Midbrain (tissue), 1 donor: Measurements from ENCODE around the gene FAM227A.
"Not testable (repeated sequence)": the region's sequence is repeated elsewhere in the genome, so short reads cannot be mapped to it uniquely, and the experiment has no call there.

Experiments
- DNase-seq: peaks from one replicate; lab custom pipeline; 2025; lab: John Stamatoyannopoulos, UW

FAM227A gene

DNA sequence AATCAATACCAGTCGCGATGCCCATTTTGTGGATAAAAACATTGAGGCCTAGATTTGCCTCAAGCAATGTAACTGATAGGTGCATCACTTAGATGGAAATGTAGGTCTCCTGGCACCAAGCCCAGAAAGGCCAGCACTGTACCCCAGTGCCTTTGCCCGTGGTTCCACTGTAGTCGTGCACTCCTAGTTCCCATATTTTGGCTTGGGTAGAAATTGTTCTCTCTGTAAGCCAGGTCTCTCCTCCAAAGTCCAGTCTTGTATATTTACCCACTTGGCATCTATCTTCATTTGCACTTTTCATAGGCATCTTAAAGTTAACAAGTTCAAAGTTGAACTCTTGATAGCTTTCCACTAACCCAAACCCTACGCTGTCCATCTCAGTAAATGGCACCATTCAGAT is 44.6 kb downstream of the FAM227A start:
- DNase-seq = no peak

DNA sequence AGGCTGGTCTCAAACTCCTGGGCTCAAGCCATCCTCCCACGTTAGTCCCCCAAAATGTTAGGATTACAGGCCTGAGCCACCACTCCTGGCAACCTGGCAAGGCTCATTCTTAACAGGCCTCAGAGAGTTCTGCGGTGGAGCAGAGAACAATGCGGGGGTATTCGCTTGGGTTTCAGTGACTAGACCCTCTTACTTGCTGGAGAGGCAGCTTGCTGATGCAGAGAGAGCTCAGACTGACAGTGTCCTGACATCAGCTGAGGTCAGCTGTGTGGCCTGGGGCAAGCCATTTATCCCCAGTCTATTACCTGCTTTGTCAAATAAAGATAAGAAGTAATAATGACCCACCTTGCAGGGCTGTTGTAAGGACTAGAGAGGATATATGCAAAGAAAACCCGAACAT is 46.0 kb downstream of the FAM227A start:
- DNase-seq = no peak

DNA sequence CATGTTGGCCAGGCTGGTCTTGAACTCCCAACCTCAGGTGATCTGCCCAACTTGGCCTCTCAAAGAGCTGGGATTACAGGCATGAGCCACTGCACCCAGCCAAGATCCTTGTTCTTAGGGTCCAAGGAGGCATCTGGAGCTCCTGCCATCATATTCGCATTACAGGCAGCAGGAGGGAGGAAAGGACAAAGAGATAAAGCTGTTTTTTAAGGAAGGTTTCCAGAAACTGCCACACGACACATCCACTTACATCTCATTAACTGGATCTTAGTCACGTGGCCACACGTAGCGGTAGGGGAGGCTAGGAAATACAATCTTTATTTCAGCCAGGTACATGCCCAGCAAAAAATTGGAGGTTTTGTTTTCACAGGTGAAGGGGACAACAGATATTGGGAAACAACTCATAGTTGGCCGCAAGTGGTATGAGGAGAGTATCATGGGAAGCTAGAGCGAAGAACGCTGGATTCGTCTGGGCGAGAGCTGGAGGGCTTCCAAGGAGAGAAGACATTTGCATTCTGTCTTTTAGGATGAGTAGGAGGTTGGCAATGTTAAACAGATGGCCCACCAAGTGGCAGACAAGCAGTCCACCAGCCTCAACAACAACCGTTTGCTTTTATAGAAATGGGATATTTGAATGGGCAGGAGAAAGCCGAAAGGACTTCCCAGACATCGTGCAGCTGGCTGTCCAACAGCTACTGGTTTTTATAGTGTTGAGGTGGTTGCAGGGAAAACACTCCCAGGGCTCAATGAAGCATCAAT is 47.0 kb downstream of the FAM227A start:
- DNase-seq = no peak

DNA sequence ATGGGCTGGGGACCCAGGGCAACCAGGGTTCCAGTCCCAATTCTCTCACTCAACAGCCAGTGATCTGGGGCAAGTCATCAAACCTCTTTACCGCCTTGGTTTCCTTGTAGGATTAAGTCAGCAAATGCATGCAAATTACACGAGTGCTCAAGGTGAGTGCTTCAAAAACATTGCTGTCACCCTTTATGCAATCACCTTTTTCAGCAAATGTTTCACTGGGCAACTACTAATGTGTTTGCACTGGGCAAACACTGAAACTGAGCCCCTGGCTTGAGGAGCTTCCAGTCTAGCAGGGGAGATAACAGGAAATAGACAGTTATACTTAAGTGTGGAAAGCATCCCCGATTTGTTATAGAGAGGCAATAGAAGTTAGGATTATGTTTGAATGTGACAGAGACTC is 48.5 kb downstream of the FAM227A start:
- DNase-seq = no peak

DNA sequence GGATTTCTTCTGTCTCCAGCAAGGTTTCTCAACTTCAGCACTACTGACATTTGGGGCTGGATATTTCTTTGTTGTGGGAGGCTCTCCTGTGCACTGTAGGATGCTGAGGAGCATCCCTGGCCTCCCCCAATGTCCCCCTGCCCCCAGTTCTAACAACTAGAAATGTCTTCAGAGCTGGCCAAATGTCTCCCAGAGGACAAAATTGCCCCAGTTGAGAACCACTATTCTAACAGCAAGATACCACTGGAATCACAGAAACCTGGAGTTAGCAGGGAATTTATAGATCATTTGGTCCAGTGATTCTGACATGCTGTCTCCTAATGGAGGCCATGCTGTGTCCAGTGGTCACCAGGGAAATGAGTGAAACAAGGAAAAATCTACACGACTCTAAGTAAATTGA is 54.0 kb downstream of the FAM227A start:
- no peak for DNase-seq

DNA sequence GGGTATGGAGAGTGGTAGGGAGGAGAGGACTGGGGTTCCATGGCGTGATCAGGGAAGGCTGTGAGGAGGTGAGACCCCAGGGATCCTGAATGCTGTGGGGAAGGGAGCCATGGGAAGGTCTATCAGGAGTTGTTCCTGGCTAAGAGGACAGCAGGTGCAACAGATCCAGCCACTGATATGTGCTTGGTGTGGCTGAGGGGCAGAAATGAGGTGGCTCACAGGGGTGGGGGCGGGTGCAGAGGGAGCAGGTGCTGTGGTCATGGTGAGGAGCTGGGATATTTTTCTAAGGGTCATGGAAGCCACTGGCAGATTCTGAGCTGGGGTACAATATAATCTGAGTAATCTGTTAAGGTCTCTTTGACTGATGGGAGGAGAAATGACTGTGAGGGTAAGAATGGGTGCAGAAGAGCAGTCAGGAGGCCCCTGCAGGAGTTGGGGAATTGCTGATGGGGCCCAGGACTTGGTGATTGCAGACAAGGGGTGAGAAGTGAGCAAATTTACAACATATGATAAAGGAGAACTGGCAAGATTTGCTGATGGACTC is 54.9 kb downstream of the FAM227A start:
- DNase-seq = no peak

DNA sequence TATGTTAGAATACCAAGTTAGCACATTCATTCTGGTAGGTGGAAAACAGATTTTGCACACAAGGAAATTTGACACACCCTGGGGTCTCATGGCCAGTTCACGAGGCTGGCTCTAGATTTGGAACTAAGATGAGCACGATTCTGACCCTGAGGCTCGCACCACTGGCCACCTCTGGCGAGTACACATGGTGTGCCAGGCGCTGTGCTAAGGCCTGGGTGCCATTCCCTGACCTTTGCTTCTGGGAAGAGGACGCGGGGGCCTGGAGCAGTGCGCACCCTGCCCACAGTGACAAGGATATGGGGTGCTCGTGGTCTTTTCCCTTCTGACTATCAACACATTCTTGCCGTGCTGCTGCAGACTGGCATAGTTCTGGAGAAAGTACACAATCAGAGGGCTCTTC is 56.7 kb downstream of the FAM227A start:
- no peak for DNase-seq

DNA sequence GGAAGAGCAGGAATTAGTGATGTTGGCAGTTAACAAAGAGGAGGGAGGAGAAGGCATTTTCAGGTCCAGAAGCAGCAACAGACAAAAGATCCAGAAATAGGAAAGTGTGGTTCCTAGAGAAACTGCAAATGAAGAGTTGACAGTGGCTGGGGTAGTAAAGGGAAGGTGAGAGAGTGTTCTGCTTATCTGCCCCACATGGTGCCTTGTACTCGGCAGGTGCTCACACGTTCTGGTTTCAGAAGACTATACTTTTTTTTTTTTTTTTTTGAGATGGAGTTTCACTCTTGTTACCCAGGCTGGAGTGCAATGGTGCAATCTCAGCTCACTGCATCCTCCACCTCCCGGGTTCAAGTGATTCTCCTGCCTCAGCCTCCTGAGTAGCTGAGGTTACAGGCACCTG is 73.3 kb downstream of the FAM227A start:
- not testable (repeated sequence) for DNase-seq

DNA sequence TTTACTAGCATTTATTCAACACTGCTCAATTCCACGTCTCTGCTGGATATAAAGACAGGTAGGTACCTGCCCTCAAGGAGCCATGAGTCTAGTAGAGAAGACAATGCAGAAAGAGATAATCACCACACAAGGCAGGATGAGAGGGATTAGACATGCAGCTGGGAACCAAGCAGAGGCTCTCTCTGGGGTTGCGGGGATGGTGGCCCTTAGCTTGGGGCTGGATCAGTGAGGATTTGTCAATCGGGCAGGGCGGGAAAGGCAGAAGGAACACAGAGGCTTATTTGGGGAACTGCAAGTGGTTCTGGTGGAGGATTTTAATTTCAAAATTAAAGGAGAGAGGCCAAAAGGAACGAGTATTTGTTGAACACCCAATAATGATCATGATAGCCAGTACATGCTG is 77.7 kb downstream of the FAM227A start:
- no peak for DNase-seq

DNA sequence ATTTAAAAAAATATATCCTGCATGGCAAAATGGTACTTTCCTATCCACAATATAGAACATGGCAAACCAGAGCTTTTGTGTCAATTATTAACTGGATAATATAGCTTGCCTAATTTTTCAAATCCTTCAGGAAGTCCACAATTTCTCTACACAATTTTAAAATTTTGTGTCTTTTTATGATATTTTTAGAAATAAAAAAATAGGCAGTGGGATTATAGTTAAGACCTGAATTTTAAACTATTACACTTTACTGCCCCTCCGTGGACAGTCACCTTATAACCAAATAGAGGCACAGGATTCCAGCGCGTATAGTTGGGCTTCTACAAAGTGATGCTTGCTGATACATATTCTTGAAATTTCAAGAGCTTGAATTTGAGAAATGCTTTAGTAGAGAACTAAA is 84.1 kb downstream of the FAM227A start:
- peak; percentile 61 for DNase-seq

DNA sequence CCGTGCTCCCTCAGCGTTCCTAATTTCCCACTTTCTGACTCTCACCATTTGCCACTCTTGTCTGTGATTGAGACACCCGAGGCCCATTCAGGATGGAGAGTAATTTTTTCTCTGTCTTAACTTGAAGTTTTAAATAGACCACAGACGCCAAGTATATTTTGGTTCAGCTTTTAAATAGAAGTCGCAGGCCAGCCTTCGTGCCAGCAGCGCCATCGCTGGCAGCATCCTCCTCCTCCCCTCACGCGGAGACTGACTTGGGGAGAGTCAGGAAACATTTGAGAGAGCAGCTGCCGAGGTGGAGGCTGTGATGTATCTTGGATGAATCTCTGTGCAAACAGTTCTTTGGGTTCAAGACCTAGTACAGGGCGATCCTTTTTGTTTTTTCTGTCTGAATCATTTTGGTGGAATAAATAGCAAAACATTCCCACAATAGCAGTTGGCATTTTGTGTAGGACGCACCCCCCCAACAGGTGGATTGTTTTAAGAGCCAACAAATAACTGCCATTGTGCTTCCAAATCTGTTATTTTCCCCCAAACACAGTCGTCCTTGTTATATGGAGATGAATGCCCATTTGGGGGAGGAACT is 85.3 kb downstream of the FAM227A start:
- DNase-seq = peak; percentile 69

DNA sequence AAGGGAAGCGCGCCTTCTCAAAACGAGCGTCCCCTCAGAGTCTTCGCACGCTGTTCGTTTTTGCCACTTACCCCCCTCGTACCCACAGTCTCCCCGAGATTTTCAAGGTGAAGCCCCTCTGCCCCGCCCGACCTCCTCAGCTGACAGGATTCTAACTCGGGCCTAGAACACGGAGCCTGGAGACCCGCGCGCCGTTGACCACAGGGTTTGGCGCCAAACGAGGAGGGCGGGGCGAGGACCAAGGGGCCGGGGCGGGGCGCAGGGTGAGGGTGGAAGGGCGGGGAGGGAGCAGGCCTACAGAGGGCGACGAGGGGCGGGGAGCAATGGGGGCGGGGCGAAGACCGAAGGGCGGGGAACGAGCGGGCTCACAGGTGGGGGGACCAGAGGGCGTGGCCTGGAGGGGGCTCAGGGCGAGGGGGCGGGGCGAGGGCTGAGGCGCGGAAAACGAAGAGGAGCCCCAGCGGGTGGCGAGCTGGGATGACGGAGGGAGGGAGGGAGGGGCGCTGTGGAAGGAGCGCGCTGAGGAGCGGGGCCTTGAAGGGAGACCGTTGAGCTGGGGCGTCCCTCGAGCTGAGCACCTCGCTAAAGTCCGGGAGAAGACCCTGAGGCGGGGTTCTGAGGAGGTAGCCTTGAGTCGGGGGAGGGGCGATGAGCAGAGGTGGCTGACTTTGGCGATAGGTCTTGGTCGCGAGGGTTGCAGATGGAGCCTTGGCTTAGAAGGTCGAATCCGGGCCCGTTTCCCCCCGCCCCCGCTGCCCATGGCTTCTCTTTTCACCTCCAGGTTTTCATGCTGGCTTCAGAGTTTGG is 86.0 kb downstream of the FAM227A start, which contains the start of gene DMC1:
Gene DMC1, minus strand, starts transcription at position 212 of the 807 bp plus-strand sequence. CDS start 1,927 bp downstream, outside the sequence.
- DNase-seq = peak; percentile 83

DNA sequence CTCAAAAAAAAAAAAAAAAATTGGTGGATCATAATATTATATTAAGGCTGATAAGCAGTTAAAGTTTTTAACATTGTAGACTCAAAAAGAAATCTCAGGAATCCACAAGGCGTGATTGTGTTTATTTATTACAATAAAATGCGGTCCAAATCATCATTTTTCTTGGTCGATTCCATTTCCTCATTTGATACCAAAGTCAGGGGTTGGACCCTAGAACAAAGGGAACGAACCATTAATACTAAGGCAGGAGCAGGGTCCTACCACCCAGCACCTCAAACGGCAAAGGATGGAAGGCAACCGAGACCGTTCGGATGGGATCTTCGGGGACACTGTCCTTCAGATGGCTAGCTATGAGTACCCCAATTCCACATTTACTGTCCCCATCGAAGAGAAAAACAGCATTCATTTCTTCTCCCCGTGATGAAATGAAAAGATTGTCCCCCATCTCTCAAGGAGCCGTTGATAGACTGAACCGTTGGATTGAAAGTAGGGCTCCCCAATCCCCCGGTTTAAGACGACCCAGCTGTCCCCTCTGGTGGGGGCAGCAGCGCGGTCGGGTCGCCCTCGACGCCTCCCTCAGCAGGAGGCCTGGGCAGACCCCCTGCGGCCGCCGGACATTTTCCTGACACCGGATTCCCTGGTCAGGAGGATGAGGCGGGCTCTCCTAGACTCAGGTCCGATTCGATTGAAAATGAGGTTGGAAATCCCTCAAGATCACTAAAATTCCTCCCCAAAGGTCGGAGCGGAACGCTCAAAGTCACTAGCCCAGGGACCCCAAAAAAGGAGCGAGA is 86.8 kb downstream of the FAM227A start:
- no peak for DNase-seq

DNA sequence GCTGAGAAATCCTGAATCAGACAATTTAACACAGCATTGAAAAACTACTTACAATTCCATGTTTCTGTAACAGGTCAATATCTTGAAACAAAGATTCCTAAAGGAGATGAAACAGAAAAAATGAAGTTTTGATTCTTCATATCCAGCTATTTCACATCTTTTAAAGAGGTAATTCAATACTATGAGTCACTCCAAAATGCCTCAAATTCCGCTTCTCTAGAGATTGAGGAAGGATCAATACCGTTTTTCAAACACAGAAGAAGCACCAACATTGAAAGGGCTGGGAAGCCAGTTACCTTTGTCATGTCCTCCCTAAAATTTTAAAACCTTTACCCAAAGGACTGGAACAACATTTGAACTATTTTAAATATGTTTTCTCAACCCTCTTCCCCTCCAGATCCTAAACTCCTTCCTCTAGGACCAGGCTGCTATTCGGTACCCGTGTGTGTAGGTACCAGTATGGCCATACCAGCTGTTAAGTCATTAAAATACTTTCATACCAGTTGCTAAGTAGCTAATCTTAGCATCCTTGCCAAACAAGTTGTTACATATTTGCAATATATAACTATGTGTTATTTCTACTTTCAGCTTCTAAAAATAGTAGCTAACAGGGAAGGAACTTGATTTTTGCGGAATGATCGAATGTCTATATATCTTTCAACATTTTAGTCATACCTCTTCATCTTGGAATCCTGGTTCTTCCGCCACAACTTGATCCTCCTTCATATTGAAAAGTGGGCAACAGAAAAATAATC is 88.5 kb downstream of the FAM227A start:
- DNase-seq = no peak

DNA sequence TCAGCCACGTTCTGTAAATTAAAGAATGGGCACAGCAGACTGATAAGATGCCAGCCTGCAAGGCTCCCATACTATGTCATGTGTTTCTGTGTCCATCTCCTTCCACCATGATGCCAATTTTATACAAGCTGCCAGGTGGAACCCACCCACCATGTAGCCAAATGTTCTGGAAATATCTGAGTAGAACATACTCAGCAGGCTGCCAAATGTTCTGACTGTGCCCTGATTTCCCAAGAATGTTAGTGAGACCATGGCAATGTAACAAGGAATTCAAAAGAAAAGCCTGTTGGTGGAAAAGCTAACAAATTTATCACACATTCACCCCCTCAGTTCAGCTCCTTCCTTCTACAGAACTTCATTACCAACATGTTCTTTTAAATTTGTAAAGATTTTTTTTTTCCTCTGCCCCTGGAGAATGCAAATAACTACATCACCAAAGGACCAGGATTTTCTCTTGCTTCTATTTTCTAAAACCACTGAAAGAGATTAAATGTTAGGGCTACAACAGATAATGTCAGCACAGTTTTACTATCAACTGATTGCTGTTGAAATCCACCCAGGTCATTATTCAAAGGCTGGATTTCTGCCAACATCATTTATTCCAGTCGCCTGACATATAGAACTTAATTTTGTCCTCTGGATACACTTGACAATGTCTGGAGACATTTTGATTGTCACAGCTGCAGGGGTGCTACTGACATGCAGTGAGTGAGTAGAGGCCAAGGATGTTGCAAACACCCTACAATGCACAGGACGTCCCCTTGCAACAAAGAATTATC is 89.3 kb downstream of the FAM227A start:
- DNase-seq = no peak

DNA sequence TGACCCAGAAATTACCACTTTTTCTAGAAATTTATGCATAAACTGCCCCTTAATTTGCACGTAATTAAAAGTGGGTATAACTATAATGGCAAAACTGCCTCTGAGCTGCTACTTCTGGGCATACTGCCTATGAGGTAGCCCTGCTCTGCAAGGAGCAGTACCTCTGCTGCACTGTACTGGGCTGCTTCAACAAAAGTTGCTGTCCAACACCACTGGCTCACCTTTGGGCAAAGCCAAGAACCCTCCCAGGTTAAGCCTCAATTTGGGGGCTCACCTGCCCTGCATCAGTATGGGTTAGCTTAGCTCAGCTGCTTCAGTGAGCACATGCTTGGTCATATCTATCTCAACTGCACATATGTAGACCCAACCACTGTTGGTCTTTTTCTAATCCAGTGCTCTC is 90.8 kb downstream of the FAM227A start:
- no peak for DNase-seq

DNA sequence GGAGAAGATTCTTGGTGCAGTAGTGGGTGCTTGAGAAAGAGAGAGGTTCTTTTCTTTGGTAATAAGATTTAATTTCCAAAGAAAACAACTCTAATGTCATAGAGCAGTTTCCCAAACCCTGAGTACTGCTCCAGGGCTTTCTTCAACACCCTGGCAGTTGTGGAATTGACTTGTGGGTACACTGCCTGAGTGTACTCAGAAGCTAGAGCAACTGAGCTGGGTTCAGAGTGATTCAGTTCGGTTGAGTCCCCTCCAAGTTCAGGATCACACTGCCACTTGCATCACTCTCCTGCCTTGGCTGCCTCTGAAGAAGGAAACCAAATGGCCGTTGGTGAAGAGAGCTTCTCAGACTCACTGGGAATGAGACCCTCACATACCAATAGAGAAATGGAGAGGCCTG is 91.5 kb downstream of the FAM227A start:
- no peak for DNase-seq

DNA sequence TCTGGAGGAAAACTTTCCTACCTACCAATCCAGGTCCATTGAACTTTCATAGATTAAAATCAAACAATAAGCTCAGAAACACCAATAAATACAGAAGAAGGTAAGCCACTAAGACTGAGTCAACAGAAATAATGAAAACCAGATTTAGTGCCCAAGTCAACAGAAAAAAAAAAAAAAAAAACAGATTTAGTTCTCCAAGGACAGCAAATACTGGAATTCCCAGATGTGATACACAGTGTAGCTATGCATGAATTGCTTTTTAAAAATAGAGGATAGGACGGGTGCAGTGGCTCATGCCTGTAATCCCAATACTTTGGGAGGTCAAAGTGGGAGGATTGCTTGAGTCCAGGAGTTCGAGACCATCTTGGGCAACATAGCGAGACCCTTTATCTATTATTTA is 101.9 kb downstream of the FAM227A start:
- DNase-seq = no peak

DNA sequence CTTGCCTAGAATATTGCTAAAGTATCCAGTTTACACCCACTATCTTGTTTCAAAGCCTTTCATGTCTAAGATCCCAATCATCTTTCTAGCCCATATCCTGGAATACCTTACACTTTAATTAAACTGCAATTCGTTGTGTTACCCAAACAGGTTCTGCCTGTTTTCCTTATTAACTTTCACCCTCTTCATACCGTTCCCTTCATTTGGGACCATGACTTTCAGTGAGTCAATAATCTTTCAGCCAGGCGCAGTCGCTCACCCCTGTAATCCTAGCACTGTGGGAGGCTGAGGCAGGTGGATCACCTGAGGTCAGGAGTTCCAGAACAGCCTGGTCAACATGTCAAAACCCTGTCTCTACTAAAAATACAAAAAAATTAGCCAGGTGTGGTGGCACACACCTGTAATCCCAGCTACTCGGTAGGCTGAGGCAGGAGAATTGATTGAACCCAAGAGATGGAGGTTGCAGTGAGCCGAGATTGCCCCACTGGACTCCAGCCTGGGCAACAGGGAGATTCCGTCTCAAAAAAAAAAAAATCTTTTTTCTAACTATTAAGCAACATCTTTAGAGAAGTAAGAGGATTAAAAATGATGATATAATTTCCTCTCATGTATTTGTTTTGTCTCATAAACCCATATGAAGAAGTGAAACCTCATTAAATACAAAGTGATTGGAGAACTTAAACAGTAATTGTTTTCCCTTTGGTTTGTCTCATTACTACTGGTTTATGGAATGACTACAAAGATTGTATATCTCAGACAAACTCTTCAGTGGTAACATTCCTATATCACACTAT is 106.9 kb downstream of the FAM227A start:
- DNase-seq = no peak
